Spleen (tissue), 11 donors: ENCODE results near the gene NLN. TPM values are rescaled to one million over a fixed set of nuclear protein-coding genes. Genes with fewer than 3 reads are reported as not detected.

Experiments used
- DNase-seq: peaks from one replicate; pipeline ENCODE4 v3.0.0-alpha.2; 2020
- H3K27ac ChIP-seq, 8 donors: fragments of 200-600 bp; sonication (generic) in 7 of 8; 1 replicate in 4 of 8; 2 replicates in 4 of 8; pipeline versions ENCODE4 v1.5.0 to v1.8.0; 2016 to 2021; ENCODE audit warnings: inconsistent platforms in 4 of 8, mild to moderate bottlenecking in 4 of 8, moderate library complexity in 1 of 8
- H3K27me3 ChIP-seq, 7 donors: fragments of 200-600 bp; sonication (generic) in 6 of 7; replicated peaks in 1 of 7; 1 replicate in 4 of 7; 2 replicates in 3 of 7; pipeline versions ENCODE4 v1.5.0 to v1.8.0; 2016 to 2021; ENCODE audit warnings: inconsistent platforms in 3 of 7, mild to moderate bottlenecking in 1 of 7
- H3K36me3 ChIP-seq, 6 donors: fragments of 200-600 bp; sonication (generic) in 5 of 6; 1 replicate in 4 of 6; 2 replicates in 2 of 6; pipeline versions ENCODE4 v1.5.0 to v1.8.0; 2016 to 2021; ENCODE audit warnings: inconsistent platforms in 2 of 6
- H3K4me1 ChIP-seq, 6 donors: fragments of 200-600 bp; sonication (generic) in 5 of 6; 1 replicate in 3 of 6; 2 replicates in 3 of 6; pipeline versions ENCODE4 v1.5.0 to v1.8.0; 2016 to 2021; ENCODE audit warnings: inconsistent platforms in 3 of 6
- H3K4me3 ChIP-seq, 8 donors: fragments of 200-600 bp; sonication (generic) in 7 of 8; 1 replicate in 4 of 8; 2 replicates in 4 of 8; pipeline versions ENCODE4 v1.5.0 to v1.8.0; 2016 to 2021; ENCODE audit warnings: inconsistent platforms in 4 of 8, mild to moderate bottlenecking in 4 of 8, moderate library complexity in 2 of 8
- H3K9me3 ChIP-seq, 8 donors: fragments of 200-600 bp; sonication (generic) in 7 of 8; 1 replicate in 4 of 8; 2 replicates in 4 of 8; pipeline versions ENCODE4 v1.5.0 to v1.8.0; 2016 to 2021; ENCODE audit warnings: inconsistent platforms in 4 of 8
- POLR2A ChIP-seq, 3 donors: fragments of 450-650 bp; IDR thresholded peaks; one replicate each; pipeline ENCODE4 v1.5.1; 2017; ENCODE audit warnings: antibody characterized with exemption in 3 of 3, mild to moderate bottlenecking in 1 of 3
- POLR2AphosphoS5 ChIP-seq, 3 donors: sonication (generic); formaldehyde crosslinking; IDR thresholded peaks; one replicate each; pipeline ENCODE4 v1.5.1; 2017; ENCODE audit warnings: antibody characterized with exemption in 3 of 3
- WGBS, 5 donors: extraction: QIAGEN DNeasy Blood & Tissue Kit in 3 of 5; methylation state at CpG; one replicate each; pipeline versions ENCODE4 v1.1.5 to v1.1.7; 2013 to 2018; 5-methylcytosine and 5-hydroxymethylcytosine counted together
- intact Hi-C: fragments of 100-400 bp; cut with DNase I; formaldehyde crosslinking; loops from one replicate; pipeline ENCODE4 v1.15.0; 2023; ENCODE audit warnings: low total_unique reads
- polyA plus RNA-seq, 3 donors: library from polyadenylated mRNA; stranded (reverse); fragments of 200-250 nt; gene quantifications; one replicate each; pipeline ENCODE4 v1.2.1, GENCODE V29; 2013
- total RNA-seq, 7 donors: library from RNA; depleted of rRNA in 3 of 7; stranded (reverse); fragments of >200 nt in 3 of 7; fragmentation: NEBNext Ultra II Directional in 4 of 7; extraction: Animal tissue kit (Norgen Biotek cat#: 25700) in 4 of 7; gene quantifications; one replicate each; pipeline versions ENCODE4 v1.1.0 to v1.2.1, GENCODE V29; 2016 to 2021
- TF ChIP-seq, protein P1 (sequence below), 11 experiments: fragments of 200-600 bp in 7 of 11; fragments of 450-650 bp in 4 of 11; sonication (generic) in 4 of 11; IDR thresholded peaks in 8 of 11; conservative IDR thresholded peaks in 3 of 11; 1 replicate in 7 of 11; 2 replicates in 4 of 11; pipeline versions ENCODE4 v1.4.0 to v1.8.0; 2016 to 2021; ENCODE audit warnings: antibody characterized with exemption in 11 of 11, inconsistent platforms in 4 of 11, mild to moderate bottlenecking in 1 of 11
- donor health status: healthy with polysubstance abuse.
- donor health status: DM: no; HTN: no; CAD: no; lungs with moderate emphysema.
- donor health status: DM: no; HTN: no; CAD: no.
- donor health status: Bipolar disorder and iron deficiency.
- donor health status: healthy.
- donor health status: DM: no; HTN: no; CAD: no.
- donor health status: DM: yes; HTN: yes; CAD: no.

The NLN gene
- total and polyA plus RNA-seq, 10 donors, result 1.3 to 24.8 (median 9.0) TPM

DNA sequence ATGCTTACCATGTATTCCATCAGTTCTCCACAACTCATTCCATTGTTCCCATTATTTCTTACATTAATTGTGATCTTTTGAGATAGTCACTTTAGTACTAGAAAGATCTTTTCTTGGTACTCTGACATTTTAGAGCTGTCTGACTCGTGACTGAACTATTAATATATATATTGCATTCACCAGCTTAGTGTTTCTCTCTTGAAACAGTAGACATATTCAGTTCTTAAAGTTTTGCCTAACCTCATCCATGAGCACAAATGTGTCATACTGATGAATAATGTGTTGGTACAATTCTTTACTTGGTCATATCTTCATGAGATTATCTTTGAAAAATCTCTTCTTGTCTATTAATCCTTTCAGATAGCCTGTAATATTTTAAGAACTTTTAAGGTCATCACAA, 74.3 kb downstream of the NLN start:
- no peak for DNase-seq
- Histone ChIP-seq H3K27me3 (no peaks in the 10 kb centered on the region), H3K4me3 (no peak overlapping the region), H3K27ac (no peak overlapping the region), H3K36me3 (peaks cover 0 to 12% (median 0%) of the 10 kb centered on the region in 6 donors), H3K4me1 (no peaks in the 10 kb centered on the region), H3K9me3 (no peaks in the 10 kb centered on the region)
- intact Hi-C loops, result no loop called here
- 84 to 98% (median 88%) methylated on average over 1 of the region's 1 CpG for WGBS, 5 donors
- TF ChIP-seq, protein P1, sequence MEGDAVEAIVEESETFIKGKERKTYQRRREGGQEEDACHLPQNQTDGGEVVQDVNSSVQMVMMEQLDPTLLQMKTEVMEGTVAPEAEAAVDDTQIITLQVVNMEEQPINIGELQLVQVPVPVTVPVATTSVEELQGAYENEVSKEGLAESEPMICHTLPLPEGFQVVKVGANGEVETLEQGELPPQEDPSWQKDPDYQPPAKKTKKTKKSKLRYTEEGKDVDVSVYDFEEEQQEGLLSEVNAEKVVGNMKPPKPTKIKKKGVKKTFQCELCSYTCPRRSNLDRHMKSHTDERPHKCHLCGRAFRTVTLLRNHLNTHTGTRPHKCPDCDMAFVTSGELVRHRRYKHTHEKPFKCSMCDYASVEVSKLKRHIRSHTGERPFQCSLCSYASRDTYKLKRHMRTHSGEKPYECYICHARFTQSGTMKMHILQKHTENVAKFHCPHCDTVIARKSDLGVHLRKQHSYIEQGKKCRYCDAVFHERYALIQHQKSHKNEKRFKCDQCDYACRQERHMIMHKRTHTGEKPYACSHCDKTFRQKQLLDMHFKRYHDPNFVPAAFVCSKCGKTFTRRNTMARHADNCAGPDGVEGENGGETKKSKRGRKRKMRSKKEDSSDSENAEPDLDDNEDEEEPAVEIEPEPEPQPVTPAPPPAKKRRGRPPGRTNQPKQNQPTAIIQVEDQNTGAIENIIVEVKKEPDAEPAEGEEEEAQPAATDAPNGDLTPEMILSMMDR (IDR thresholded peaks at IDR 0.05 in 8 of 11, conservative IDR thresholded peaks at IDR 0.05 in 3 of 11), result no peak
- TF ChIP-seq POLR2A (IDR thresholded peaks at IDR 0.05), result no peak
- no peak for TF ChIP-seq POLR2AphosphoS5 (IDR thresholded peaks at IDR 0.05)

DNA sequence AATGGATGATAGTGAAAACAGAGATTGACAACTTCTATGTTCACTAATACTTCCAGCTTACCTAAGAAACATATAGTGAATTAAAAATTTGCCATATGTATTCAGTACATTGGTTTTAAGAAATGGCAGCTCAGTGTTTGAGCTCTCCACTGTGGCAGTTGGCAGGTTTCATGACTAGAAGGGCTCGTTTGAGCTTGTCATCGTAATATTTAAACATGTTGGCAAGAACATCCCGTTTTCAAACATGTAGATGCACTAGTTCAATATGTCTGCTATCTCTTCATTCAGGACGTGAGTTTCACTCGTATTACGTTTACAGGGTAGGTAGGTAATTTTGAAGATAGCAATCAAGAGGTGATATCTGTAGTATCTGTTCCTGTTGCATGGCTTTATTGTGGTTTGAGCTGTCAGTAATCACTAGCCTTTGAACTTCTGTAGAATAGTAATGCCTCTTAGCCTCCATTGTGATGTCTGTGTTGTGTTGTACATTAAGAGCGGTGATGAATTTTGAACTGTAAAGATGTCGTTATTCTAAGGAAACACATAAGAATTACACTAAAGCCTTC, 74.8 kb downstream of the NLN start:
- WGBS, 5 donors, result 85 to 91% (median 90%) methylated on average over 8 of the region's 8 CpGs
- no peak for TF ChIP-seq POLR2A (IDR thresholded peaks at IDR 0.05)
- TF ChIP-seq, protein P1 (IDR thresholded peaks at IDR 0.05 in 8 of 11, conservative IDR thresholded peaks at IDR 0.05 in 3 of 11), result no peak
- no peak for TF ChIP-seq POLR2AphosphoS5 (IDR thresholded peaks at IDR 0.05)

DNA sequence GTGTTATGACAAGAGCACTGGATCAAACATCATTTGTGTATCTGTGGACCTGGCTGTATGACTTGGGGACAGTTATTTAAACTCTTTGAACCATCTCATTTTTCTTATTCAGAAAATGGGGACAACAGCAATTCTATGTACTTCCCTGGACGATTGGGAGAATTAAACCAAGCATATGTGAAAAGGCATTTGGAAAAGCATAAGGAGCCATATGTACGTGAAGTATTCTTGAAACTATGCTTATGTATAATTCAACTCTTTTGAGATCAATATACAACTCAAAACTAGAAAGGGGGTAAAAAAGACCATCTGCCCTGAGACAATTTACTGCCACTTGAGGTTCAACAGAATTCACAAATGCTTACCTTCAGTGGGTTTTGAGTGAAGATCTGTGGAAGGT, 75.5 kb downstream of the NLN start:
- Histone ChIP-seq H3K4me3 (no peak overlapping the region), H3K27ac (no peak overlapping the region), H3K27me3 (no peaks in the 10 kb centered on the region), H3K9me3 (peaks cover 0 to 6% (median 3%) of the 10 kb centered on the region in 8 donors), H3K36me3 (peaks cover 0 to 18% (median 3%) of the 10 kb centered on the region in 6 donors), H3K4me1 (no peaks in the 10 kb centered on the region)
- WGBS, 5 donors, result 88 to 99% (median 92%) methylated on average over 2 of the region's 2 CpGs
- intact Hi-C loops, result no loop called here
- TF ChIP-seq POLR2AphosphoS5 (IDR thresholded peaks at IDR 0.05) (no peak), POLR2A (IDR thresholded peaks at IDR 0.05) (no peak)
- TF ChIP-seq, protein P1 (IDR thresholded peaks at IDR 0.05 in 8 of 11, conservative IDR thresholded peaks at IDR 0.05 in 3 of 11), result no peak
- DNase-seq, result no peak

More for the DNA sequence above, 74.8 kb downstream of the NLN start:
- peaks cover 0 to under 1% (median 0%) of the 10 kb centered on the region in 8 donors for H3K9me3 ChIP-seq
- H3K27ac ChIP-seq, result no peak overlapping the region
- peaks cover 0 to 12% (median 0%) of the 10 kb centered on the region in 6 donors for H3K36me3 ChIP-seq
- intact Hi-C loops, result no loop called here
- H3K27me3 ChIP-seq, result no peaks in the 10 kb centered on the region
- no peak overlapping the region for H3K4me3 ChIP-seq
- DNase-seq, result no peak
- H3K4me1 ChIP-seq, result no peaks in the 10 kb centered on the region

DNA sequence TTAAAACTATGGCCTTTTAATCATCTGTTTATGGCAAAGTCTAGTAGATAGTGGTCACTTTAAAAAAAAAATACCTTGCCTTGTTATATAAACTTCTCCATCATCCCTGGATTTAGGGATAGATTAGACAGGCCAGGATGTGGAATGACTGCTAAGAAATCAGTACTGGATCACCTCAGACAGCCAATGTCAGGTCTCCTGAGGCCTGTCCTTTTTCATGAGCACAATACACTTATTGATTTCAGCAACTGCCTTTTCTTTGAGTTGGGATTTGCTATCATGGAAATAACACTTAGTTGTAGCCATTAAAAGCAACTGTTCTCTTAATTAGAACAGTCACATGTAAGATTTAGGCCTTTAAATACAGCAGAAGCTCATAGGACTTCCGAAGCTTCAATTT, 77.9 kb downstream of the NLN start:
- Histone ChIP-seq H3K9me3 (peaks cover 0 to 17% (median 10%) of the 10 kb centered on the region in 8 donors), H3K27me3 (no peaks in the 10 kb centered on the region), H3K4me3 (no peak overlapping the region), H3K4me1 (peaks cover 0 to 7% (median 0%) of the 10 kb centered on the region in 6 donors), H3K36me3 (peaks cover 0 to 22% (median 3%) of the 10 kb centered on the region in 6 donors), H3K27ac (no peak overlapping the region)
- intact Hi-C loops, result no loop called here
- DNase-seq, result no peak
- 95 to 100% (median 98%) methylated on average over 1 of the region's 1 CpG for WGBS, 5 donors
- TF ChIP-seq, protein P1 (IDR thresholded peaks at IDR 0.05 in 8 of 11, conservative IDR thresholded peaks at IDR 0.05 in 3 of 11), result no peak
- TF ChIP-seq POLR2A (IDR thresholded peaks at IDR 0.05) (no peak), POLR2AphosphoS5 (IDR thresholded peaks at IDR 0.05) (no peak)
